Gastroesophageal sphincter (tissue), 4 donors: ENCODE measurements around the gene FARS2. TPM values are rescaled to one million over a fixed set of nuclear protein-coding genes. Genes with fewer than 3 reads are reported as not detected.
A peak's percentile ranks its signal among the peaks of the same experiment; 100 is the strongest.

ENCODE experiments used
- ATAC-seq: fragments of 150-250 bp; one replicate; pipeline ENCODE4 v1.9.1; 2016; ENCODE audit warnings: mild to moderate bottlenecking, moderate library complexity
- H3K27ac ChIP-seq, 4 donors: fragments of 200-600 bp; sonication (generic) in 3 of 4; 1 replicate in 3 of 4; 2 replicates in 1 of 4; pipeline ENCODE4 v1.5.1; 2016 to 2019
- H3K27me3 ChIP-seq: fragments of 200-600 bp; sonication (generic); one replicate; pipeline ENCODE4 v1.5.1; 2019
- H3K36me3 ChIP-seq, 2 donors: fragments of 200-600 bp; sonication (generic); one replicate each; pipeline ENCODE4 v1.5.1; 2019; ENCODE audit warnings: control low read depth in 1 of 2
- H3K4me1 ChIP-seq, 3 donors: fragments of 200-600 bp; sonication (generic); 1 replicate in 2 of 3; 2 replicates in 1 of 3; pipeline ENCODE4 v1.5.1; 2016 to 2019; ENCODE audit warnings: control low read depth in 2 of 3
- H3K4me3 ChIP-seq, 2 donors: fragments of 200-600 bp; sonication (generic); one replicate each; pipeline ENCODE4 v1.5.1; 2019; ENCODE audit warnings: mild to moderate bottlenecking in 1 of 2, moderate library complexity in 1 of 2
- H3K9me3 ChIP-seq, 3 donors: fragments of 200-600 bp; sonication (generic); one replicate each; pipeline ENCODE4 v1.5.1; 2017 to 2019; ENCODE audit warnings: control low read depth in 2 of 3
- CTCF ChIP-seq, 4 experiments: fragments of 200-600 bp in 2 of 4; fragments of 450-650 bp in 2 of 4; sonication (generic) in 1 of 4; IDR thresholded peaks; one replicate each; pipeline ENCODE4 v1.5.1; 2017 to 2019; ENCODE audit warnings: antibody characterized with exemption in 4 of 4, mild to moderate bottlenecking in 2 of 4, moderate library complexity in 2 of 4
- EP300 ChIP-seq: sonication (generic); formaldehyde crosslinking; IDR thresholded peaks from one replicate; pipeline ENCODE4 v1.6.1; 2017; ENCODE audit warnings: antibody characterized with exemption, mild to moderate bottlenecking
- POLR2A ChIP-seq, 2 donors: fragments of 450-650 bp; IDR thresholded peaks; one replicate each; pipeline ENCODE4 v1.6.1; 2017; ENCODE audit warnings: antibody characterized with exemption in 2 of 2, mild to moderate bottlenecking in 2 of 2, moderate library complexity in 1 of 2
- POLR2AphosphoS5 ChIP-seq: sonication (generic); formaldehyde crosslinking; IDR thresholded peaks from one replicate; pipeline ENCODE4 v1.6.1; 2017; ENCODE audit warnings: antibody characterized with exemption
- WGBS, 2 donors: methylation state at CpG; one replicate each; pipeline ENCODE4 v1.1.5; 2018; ENCODE audit warnings: low coverage in 1 of 2; 5-methylcytosine and 5-hydroxymethylcytosine counted together
- total RNA-seq, 4 donors: library from RNA; depleted of rRNA; stranded (reverse); fragments of >200 nt; gene quantifications; one replicate each; pipeline ENCODE4 v1.1.0, GENCODE V29; 2016

FARS2 gene
- total RNA-seq, 4 donors from 2014 or later = 9.8 to 16.3 (median 14.4) TPM

GRCh38 chr6:5728351-5729079, 467.2 kb downstream of the FARS2 start:
- H3K27ac ChIP-seq = no peak overlapping the region
- peaks cover 0 to 9% (median 5%) of the 10 kb centered on the region in 3 donors for H3K4me1 ChIP-seq
- TF ChIP-seq EP300 = no peak
- TF ChIP-seq POLR2AphosphoS5 = no peak
- TF ChIP-seq POLR2A (IDR thresholded peaks at IDR 0.05) = no peak
- ATAC-seq = no peak
- no peaks in the 10 kb centered on the region for H3K36me3 ChIP-seq
- no peaks in the 10 kb centered on the region for H3K9me3 ChIP-seq
- no peak overlapping the region for H3K4me3 ChIP-seq
- 80 to 98% methylated on average over 1 to 10 of the region's 16 CpGs for WGBS, 2 donors
- no peaks in the 10 kb centered on the region for H3K27me3 ChIP-seq

- Histone ChIP-seq H3K9me3 (no peaks in the 10 kb centered on the region), H3K27ac (no peak overlapping the region), H3K27me3 (no peaks in the 10 kb centered on the region), H3K4me1 (peaks cover 0 to 9% (median 5%) of the 10 kb centered on the region in 3 donors), H3K36me3 (no peaks in the 10 kb centered on the region), H3K4me3 (no peak overlapping the region)
- ATAC-seq = no peak
- TF ChIP-seq CTCF (IDR thresholded peaks at IDR 0.05) (no peak), POLR2A (IDR thresholded peaks at IDR 0.05) (no peak), POLR2AphosphoS5 (no peak), EP300 (no peak)
- WGBS, 2 donors = 60% methylated on average over 1 of the region's 8 CpGs; no CpG with 5 or more reads in 1 of the 2 donors
Observed at GRCh38 chr6:5729080-5729434, 467.7 kb downstream of the FARS2 start.

GRCh38 chr6:5729813-5730517, 468.7 kb downstream of the FARS2 start:
- Histone ChIP-seq H3K4me1 (peaks cover 0 to 9% (median 5%) of the 10 kb centered on the region in 3 donors), H3K36me3 (no peaks in the 10 kb centered on the region), H3K4me3 (no peak overlapping the region), H3K9me3 (no peaks in the 10 kb centered on the region), H3K27ac (no peak overlapping the region), H3K27me3 (no peaks in the 10 kb centered on the region)
- 54 to 55% methylated on average over 1 to 4 of the region's 4 CpGs for WGBS, 2 donors
- no peak for ATAC-seq
- TF ChIP-seq CTCF (IDR thresholded peaks at IDR 0.05) (no peak), EP300 (no peak), POLR2A (IDR thresholded peaks at IDR 0.05) (no peak), POLR2AphosphoS5 (no peak)

GRCh38 chr6:5730585-5731263, 469.4 kb downstream of the FARS2 start:
- peak; percentile 72 for ATAC-seq
- Histone ChIP-seq H3K4me3 (no peak overlapping the region), H3K27ac (no peak overlapping the region), H3K36me3 (no peaks in the 10 kb centered on the region), H3K9me3 (no peaks in the 10 kb centered on the region), H3K4me1 (peaks cover 0 to 9% (median 5%) of the 10 kb centered on the region in 3 donors), H3K27me3 (no peaks in the 10 kb centered on the region)
- TF ChIP-seq POLR2A (IDR thresholded peaks at IDR 0.05) (no peak), POLR2AphosphoS5 (peak; percentile 68), CTCF (IDR thresholded peaks at IDR 0.05) (no peak), EP300 (no peak)
- 75 to 79% methylated on average over 3 to 6 of the region's 8 CpGs for WGBS, 2 donors

GRCh38 chr6:5731435-5731834, 470.1 kb downstream of the FARS2 start:
- Histone ChIP-seq H3K36me3 (no peaks in the 10 kb centered on the region), H3K27me3 (no peaks in the 10 kb centered on the region), H3K4me1 (peaks cover 0 to 9% (median 5%) of the 10 kb centered on the region in 3 donors), H3K4me3 (no peak overlapping the region), H3K9me3 (no peaks in the 10 kb centered on the region), H3K27ac (no peak overlapping the region)
- ATAC-seq = no peak
- WGBS, 2 donors = 96 to 98% methylated on average over 4 to 7 of the region's 7 CpGs
- TF ChIP-seq CTCF (IDR thresholded peaks at IDR 0.05) (no peak), POLR2AphosphoS5 (no peak), POLR2A (IDR thresholded peaks at IDR 0.05) (no peak), EP300 (no peak)
